ENCODE measurements around the gene THNSL1. TPM values are rescaled to one million over a fixed set of nuclear protein-coding genes. Genes with fewer than 3 reads are reported as not detected.

THNSL1 gene
- total RNA-seq, 2 experiments from 2014 or later, result 9.9 to 10.0 TPM

GRCh38 chr10:25063644-25064043, 47.2 kb downstream of the THNSL1 start:
- no peak overlapping the region for H3K27ac Mint-ChIP-seq
- ATAC-seq (no peak), DNase-seq (no peak)
- peaks cover 3% of the 10 kb centered on the region for H3K27me3 Mint-ChIP-seq
- peaks cover 2% of the 10 kb centered on the region for H3K9me3 Mint-ChIP-seq
- TF ChIP-seq CTCF (IDR thresholded peaks at IDR 0.05), result no peak
- H3K4me3 Mint-ChIP-seq, result no peak overlapping the region
- ChIA-PET CTCF (interaction anchor here (0.9 kb wide), 1 partner anchor 18 kb away, joined by 3 read pairs; no protein-coding TSS in a partner anchor), POLR2A (no interaction called here)
- peaks cover 18% of the 10 kb centered on the region for H3K4me1 Mint-ChIP-seq (ENCODE audit: low read depth)
- intact Hi-C loops (cut with micrococcal nuclease), result no loop called here
- no peaks in the 10 kb centered on the region for H3K36me3 Mint-ChIP-seq (ENCODE audit: low read depth)

GRCh38 chr10:25064401-25064800, 48.0 kb downstream of the THNSL1 start:
- intact Hi-C loops (cut with micrococcal nuclease), result no loop called here
- H3K4me3 Mint-ChIP-seq, result no peak overlapping the region
- CTCF ChIA-PET, result interaction anchor here (0.9 kb wide), 1 partner anchor 17 kb away, joined by 3 read pairs; no protein-coding TSS in a partner anchor
- no peak for DNase-seq
- H3K27me3 Mint-ChIP-seq, result peaks cover 3% of the 10 kb centered on the region
- H3K36me3 Mint-ChIP-seq (ENCODE audit: low read depth), result no peaks in the 10 kb centered on the region
- no peak overlapping the region for H3K27ac Mint-ChIP-seq
- no peak for ATAC-seq
- H3K9me3 Mint-ChIP-seq, result peaks cover 2% of the 10 kb centered on the region
- H3K4me1 Mint-ChIP-seq (ENCODE audit: low read depth), result peaks cover 18% of the 10 kb centered on the region
- POLR2A ChIA-PET, result interaction anchor here (0.6 kb wide), 1 partner anchor 11 kb away, joined by 4 read pairs; no protein-coding TSS in a partner anchor
- TF ChIP-seq CTCF (IDR thresholded peaks at IDR 0.05), result no peak

GRCh38 chr10:25065761-25066476, 49.5 kb downstream of the THNSL1 start:
- H3K27ac Mint-ChIP-seq, result no peak overlapping the region
- no peak for TF ChIP-seq CTCF (IDR thresholded peaks at IDR 0.05)
- no peaks in the 10 kb centered on the region for H3K36me3 Mint-ChIP-seq (ENCODE audit: low read depth)
- intact Hi-C loops (cut with micrococcal nuclease), result no loop called here
- no peak overlapping the region for H3K4me3 Mint-ChIP-seq
- DNase-seq, result no peak
- H3K4me1 Mint-ChIP-seq (ENCODE audit: low read depth), result peaks cover 18% of the 10 kb centered on the region
- POLR2A ChIA-PET, result no interaction called here
- ATAC-seq, result no peak
- CTCF ChIA-PET, result interaction anchor here (1.0 to 1.7 kb wide), 3 partner anchors 14 to 422 kb away, joined by 3 to 4 read pairs (median 3); no protein-coding TSS in a partner anchor
- peaks cover 3% of the 10 kb centered on the region for H3K27me3 Mint-ChIP-seq
- peaks cover 2% of the 10 kb centered on the region for H3K9me3 Mint-ChIP-seq

GRCh38 chr10:25068152-25069058, 52.0 kb downstream of the THNSL1 start:
- Mint-ChIP-seq H3K4me1 (ENCODE audit: low read depth) (peaks cover 5% of the 10 kb centered on the region), H3K9me3 (peaks cover under 1% of the 10 kb centered on the region), H3K27me3 (peaks cover 3% of the 10 kb centered on the region), H3K36me3 (ENCODE audit: low read depth) (no peaks in the 10 kb centered on the region), H3K27ac (no peak overlapping the region), H3K4me3 (no peak overlapping the region)
- ATAC-seq, result no peak
- POLR2A ChIA-PET, result no interaction called here
- CTCF ChIA-PET, result no interaction called here
- intact Hi-C loops (cut with micrococcal nuclease), result no loop called here
- no peak for DNase-seq
- no peak for TF ChIP-seq CTCF (IDR thresholded peaks at IDR 0.05)
